A204.1 (cell line): ENCODE measurements around the gene FTH1.
"Not testable (repeated sequence)": the region's sequence is repeated elsewhere in the genome, so short reads cannot be mapped to it uniquely, and the experiment has no call there.

ENCODE experiments used
- FAIRE-seq: peaks from 2 replicates; lab custom pipeline; 2012; peaks lifted over from hg19 to GRCh38; lab: Jason Lieb, UNC

Gene FTH1

DNA sequence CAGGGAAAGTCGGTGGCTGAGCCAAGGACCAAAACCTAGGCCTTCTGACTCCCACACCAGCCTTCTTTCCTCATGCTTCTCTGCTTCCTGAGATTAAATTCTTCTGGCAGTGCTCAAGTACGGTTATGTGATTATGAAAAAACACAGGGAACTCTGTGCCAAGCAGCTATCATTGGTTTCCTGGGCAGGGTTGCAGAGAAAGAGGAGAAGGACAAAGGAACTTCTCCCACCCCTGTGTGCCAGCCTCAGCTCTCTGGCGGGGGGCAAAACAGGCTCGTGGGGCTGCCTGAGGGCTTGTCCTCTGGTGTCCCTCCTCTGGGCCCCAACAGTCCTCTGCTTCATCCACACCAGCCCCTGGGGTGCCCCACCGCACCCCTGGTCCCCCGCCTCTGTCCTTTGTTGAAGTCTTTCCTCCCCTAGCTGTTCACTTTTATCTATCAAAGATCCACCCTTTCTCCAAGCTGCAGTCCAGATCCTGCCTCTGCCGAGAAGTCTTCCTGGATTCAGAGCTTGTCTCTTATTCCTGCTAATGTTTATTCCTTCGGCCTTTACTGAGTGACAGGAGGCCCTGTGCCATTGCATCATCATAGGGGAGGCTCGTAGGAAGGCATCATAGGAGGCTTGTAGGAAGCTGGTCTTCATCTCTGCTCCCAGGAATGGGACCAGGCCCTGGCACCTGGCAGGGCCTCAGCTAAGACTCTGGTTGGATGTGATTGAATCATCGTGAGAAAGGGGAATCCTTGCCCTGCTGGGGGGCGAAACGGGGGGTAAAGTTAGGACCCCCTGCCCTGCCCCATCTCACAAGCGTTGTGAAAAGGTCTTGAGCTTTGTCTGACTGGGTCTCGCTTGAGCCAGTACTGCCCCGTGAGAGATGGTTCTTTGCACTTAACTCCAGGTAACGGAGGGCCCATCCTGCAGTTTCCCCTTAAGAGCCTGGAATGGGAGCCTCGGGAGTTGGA lies 11.5 kb upstream of the FTH1 start:
- no peak for FAIRE-seq

DNA sequence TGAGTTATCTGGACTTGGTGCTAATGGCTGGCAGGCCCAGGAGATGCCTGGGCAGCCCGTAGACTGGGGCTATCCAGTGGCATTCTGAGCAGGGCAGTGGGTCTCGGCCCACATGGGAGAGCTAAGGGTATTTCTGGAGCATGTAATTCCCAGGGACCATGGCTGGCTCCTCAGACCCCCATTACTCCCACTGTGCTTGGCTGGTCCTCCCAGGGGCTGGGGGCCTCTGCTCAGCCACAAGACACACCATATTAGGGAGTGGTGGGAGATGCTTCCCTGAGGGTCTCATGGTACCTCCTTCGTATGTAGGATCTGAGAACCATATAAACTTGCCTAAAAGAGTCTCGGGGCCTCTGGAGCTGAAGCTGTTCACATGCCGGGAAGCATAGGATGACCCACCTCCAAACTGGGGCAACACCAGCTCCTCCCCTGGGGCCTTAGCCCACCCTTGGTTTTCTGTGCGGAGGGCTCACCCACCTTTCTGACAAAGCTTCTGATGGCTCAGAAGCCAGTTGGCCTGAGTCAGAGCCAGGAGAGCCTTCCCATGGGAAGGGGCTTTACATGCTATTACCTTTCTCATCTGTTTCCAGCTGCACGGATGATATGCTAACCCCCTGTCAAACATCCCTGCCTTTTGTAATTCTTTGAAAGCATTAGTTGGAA lies 9.5 kb upstream of the FTH1 start:
- no peak for FAIRE-seq

GRCh38 chr11:61976420-61976800 lies 9.0 kb upstream of the FTH1 start:
- FAIRE-seq = no peak

DNA sequence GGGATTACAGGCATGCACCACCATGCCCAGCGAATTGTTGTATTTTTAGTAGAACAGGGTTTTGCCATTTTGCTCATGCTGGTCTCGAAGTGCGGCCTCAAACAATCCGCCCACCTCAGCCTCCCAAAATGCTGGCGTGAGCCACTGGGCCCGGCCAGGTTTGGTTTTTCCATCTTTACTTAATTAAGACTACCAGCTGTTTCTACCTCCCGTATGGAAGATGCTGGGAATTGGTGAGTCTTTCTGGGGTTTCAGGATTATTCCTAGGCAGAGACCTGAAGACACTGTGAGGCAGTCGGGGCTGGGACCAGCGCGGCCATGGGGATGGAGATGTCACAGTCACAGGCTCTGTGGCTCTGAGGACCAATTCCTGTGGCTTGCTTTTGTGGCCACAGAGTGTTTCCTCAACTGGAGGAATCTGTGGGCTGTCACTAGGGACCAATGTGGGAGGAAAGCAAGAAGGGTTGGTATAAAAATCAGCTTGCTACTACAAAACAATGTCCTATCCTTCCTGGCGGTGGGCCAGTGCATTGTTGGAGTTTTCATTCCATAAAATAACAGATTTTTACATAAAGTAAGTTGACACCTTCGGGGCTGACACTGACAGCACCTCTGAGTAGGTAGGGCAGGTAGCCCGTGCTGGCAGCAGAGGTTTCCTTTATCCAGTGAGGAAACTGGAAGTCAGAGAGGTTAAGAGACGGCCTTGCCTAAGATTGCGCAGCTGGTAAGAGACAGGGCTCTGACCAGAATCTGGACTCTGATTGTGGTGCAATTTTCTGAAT lies 8.4 kb upstream of the FTH1 start:
- FAIRE-seq = no peak

GRCh38 chr11:61974766-61975631 lies 7.6 kb upstream of the FTH1 start:
- no peak for FAIRE-seq

GRCh38 chr11:61973476-61974162 lies 6.2 kb upstream of the FTH1 start:
- no peak for FAIRE-seq

DNA sequence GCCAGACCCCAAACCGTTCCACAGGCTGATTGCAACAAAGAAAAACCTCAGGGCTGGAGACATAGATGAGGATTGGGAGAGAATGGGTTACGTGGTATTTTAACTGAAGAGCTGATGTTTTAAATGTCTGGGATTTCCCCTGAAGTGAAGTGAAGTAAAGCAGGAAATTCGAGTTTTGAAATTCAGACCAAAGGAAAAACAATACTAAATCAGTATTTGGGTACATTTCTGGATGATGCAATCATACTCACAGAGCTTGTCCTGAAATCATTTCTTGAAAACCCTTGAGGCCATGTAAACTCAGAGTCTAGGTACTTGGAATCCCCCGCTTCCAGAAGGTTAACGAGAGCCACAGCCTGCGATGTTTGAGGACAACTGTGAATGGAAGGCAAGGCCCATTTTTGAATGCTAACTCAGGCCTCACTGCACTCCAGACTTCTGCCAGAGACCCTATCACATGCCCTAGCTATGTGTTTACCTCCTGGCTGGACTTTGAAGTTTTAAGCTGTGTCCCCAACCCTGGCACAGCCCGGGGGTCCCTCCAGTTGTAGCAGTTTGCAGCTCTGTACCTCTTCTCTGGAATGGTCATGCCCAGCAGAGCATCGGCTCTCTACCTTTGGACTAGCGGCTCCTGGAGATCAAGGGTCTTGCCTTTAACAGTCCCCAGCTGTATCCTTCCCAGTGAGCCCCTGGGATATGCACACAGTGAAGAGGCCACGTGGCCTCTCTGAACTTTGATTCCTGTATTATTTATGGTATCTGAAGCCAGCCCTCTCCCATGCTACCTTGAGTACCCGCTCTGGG lies 5.4 kb upstream of the FTH1 start:
- no peak for FAIRE-seq

DNA sequence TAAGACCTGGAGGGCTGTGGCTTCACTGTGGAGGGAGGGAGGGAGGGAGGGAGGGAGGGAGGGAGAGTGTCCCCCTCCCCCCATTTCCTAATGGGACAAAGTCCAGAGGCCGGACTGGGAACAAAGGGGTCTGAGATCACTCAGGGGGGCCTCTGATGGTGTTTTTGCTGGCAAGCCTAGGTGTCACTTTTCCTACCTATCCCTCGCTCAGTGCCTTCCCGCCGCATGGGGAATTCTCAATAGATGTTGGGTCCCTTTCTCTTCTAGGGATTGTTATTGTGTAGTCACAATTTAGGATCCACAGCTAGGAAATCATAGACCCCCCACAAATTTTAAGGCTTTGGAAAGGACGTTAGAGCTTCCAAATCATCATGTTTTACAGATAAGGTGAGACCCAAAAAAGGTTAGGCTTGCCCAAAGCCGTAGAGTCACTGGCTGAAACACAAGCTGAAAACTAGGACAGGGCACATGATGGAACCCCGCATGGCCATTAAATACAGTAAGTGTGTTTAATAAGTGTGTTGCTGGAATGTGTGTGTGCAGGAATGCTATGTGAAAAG lies 4.8 kb upstream of the FTH1 start:
- FAIRE-seq = no peak

GRCh38 chr11:61971248-61972111 lies 4.0 kb upstream of the FTH1 start:
- no peak for FAIRE-seq

- FAIRE-seq = no peak
These were observed 2.6 kb upstream of the FTH1 start for GRCh38 chr11:61969838-61970662.

DNA sequence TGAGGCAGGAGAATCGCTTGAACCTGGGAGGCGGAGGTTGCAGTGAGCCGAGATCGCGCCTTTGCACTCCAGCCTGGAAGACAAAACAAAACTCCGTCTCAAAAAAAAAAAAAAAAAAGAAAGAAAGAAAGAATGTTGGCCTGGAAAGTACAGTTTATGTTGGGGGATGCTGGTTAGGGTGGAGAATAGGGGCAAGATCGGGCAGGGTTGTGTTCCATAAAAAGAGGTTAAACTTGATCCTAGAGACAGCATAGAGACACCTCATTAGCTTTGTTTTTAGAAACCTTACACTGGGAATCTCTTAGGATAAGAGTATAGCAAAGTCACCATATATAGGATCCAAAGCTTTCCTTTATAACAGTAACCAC lies 1.9 kb upstream of the FTH1 start:
- FAIRE-seq = no peak

GRCh38 chr11:61968758-61969390 lies 1.4 kb upstream of the FTH1 start:
- FAIRE-seq = no peak

- no peak for FAIRE-seq
These were observed 707 bp upstream of the FTH1 start for GRCh38 chr11:61967924-61968757.

DNA sequence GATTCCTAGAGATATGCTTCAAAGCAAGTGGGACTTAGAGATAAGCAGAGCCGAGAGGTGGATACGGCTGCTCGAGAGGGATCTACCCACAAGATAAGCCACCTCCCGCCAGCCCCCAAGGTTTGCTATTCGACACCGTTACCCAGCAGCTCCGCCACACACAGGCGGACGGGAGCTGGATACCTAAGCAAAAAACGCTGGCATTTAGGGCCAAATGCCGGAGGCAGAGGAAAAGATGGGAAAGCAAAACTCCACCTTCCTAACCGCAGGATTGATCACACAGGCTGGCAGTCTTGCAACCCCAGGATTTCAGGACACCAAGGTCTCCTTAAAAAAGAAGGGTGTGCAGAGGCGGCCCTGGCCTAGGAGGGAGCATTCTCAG lies 709 bp downstream of the FTH1 start:
- no peak for FAIRE-seq

- FAIRE-seq = not testable (repeated sequence)
These were observed 2.7 kb downstream of the FTH1 start for GRCh38 chr11:61964666-61965271.

DNA sequence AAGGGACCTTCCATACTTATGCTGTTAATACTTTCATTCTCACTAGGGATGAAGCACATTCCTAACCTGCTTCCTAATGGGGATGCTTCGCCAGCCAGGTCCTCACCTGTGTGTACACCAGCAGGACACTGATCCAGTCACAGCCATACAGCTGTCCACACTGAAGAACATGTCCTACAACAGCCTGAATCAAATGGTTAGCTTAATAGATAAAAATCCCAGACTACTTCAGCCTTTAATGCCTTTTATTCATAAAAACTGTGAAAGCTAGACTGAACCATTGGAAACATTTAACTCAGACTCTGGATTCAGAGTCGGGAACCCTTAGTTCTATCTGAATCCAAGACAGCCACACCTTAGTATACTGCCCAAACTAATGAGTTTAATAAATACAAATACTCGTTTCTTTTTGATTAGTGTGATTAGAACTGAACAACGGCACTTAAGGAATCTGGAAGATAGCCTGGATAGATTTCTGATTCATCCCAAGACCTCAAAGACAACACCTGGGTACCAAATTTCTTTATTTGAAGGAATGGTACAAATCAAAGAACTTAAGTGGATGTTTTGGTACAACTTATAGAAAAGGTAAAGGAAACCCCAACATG lies 3.3 kb downstream of the FTH1 start:
- no peak for FAIRE-seq
